ENCODE results near the gene PPARG. TPM values are rescaled to one million over a fixed set of nuclear protein-coding genes. Genes with fewer than 3 reads are reported as not detected.

The PPARG gene
- total RNA-seq, 1 experiment from 2014 or later = 61.5 TPM

DNA sequence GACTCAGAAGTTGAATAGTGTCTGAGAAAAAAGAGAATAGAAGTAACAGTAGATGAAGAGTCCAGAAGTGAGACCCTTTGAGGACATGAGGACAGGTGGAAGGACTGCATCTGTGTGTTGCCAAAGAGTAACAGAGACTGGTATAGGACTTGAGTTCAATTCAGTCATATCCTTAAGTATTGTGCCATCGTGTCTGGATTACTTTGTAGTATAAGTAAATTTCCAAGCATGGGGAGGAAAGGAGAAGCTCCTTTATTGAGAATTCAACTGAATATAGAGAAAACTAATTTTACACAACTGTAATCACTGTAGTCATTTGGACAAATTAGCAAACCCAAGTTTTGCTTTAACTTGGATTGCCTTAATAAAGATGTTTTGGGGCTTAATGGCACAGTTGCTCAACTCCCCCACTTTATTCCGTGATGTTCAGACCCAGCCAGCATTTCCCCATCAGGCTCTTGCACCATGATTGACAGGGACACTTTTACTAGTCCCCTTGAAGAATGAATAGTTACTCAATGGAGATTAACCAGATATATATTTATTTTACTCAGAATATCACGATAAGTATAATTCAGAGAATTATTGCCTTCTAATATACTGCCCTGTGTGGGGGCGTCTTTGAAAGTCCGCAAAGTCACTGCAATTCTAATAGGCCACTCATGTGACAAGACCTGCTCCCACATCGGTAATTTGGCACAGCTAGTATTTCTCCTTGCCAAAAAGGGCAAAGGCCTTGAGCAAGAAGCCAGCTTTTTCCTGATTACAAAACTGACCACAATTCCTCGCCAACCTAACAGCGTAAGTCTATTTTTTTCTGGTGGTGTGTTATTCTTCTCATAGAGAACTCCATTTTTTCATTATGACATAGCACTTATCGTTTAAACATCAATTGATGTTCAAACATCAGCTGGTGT, 61.3 kb downstream of the PPARG start:
- Histone ChIP-seq H3K79me2 (ENCODE audit: low read depth) (peaks cover 93% of the 10 kb centered on the region), H4K20me1 (ENCODE audit: insufficient read depth) (peaks cover 6% of the 10 kb centered on the region; the same call in 1 of the 2 replicates), H3K4me2 (no peak overlapping the region), H3F3A (ENCODE audit: insufficient read depth, low read depth) (peaks cover 82% of the 10 kb centered on the region), H3K27me3 (ENCODE audit: insufficient read depth, low read depth) (no peaks in the 10 kb centered on the region), H2AFZ (no peak overlapping the region), H3K36me3 (ENCODE audit: low read depth) (peaks cover 65% of the 10 kb centered on the region), H3K9me3 (ENCODE audit: insufficient read depth, low read depth) (no peaks in the 10 kb centered on the region), H3K27ac (peak overlapping the region; percentile 3), H3K9me2 (ENCODE audit: insufficient read depth) (no peaks in the 10 kb centered on the region; the same call in 1 of the 2 replicates), H3K4me1 (replicated peaks; ENCODE audit: insufficient read depth) (peaks cover 59% of the 10 kb centered on the region), H3K4me3 (no peak overlapping the region)
- intact Hi-C loops (cut with micrococcal nuclease; ENCODE audit: unreplicated experiment) = loop anchor here (10.0 kb wide), 1 partner anchor 55 kb away; no protein-coding TSS in a partner anchor
- CTCF ChIA-PET = no interaction called here
- POLR2A ChIA-PET (ENCODE audit: unreplicated experiment) = interaction anchor here (0.6 kb wide), 1 partner anchor 129 kb away, joined by 13 read pairs; no protein-coding TSS in a partner anchor
- TF ChIP-seq, protein P1, sequence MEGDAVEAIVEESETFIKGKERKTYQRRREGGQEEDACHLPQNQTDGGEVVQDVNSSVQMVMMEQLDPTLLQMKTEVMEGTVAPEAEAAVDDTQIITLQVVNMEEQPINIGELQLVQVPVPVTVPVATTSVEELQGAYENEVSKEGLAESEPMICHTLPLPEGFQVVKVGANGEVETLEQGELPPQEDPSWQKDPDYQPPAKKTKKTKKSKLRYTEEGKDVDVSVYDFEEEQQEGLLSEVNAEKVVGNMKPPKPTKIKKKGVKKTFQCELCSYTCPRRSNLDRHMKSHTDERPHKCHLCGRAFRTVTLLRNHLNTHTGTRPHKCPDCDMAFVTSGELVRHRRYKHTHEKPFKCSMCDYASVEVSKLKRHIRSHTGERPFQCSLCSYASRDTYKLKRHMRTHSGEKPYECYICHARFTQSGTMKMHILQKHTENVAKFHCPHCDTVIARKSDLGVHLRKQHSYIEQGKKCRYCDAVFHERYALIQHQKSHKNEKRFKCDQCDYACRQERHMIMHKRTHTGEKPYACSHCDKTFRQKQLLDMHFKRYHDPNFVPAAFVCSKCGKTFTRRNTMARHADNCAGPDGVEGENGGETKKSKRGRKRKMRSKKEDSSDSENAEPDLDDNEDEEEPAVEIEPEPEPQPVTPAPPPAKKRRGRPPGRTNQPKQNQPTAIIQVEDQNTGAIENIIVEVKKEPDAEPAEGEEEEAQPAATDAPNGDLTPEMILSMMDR (conservative IDR thresholded peaks at IDR 0.05) = no peak
- no peak for TF ChIP-seq EZH2 (IDR thresholded peaks at IDR 0.05; ENCODE audit: low read depth)
- DNase-seq = peak in 1 of 2 experiments; percentile 60
- BruUV-seq (replicated peaks) = no TSS peak

DNA sequence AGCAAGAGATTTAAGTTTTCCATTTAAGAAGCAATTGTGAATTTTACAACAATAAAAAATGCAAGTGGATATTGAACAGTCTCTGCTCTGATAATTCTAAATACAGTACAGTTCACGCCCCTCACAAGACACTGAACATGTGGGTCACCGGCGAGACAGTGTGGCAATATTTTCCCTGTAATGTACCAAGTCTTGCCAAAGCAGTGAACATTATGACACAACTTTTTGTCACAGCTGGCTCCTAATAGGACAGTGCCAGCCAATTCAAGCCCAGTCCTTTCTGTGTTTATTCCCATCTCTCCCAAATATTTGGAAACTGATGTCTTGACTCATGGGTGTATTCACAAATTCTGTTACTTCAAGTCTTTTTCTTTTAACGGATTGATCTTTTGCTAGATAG, 62.3 kb downstream of the PPARG start:
- TF ChIP-seq, protein P1 (conservative IDR thresholded peaks at IDR 0.05) = no peak
- TF ChIP-seq EZH2 (IDR thresholded peaks at IDR 0.05; ENCODE audit: low read depth) = no peak
- POLR2A ChIA-PET (ENCODE audit: unreplicated experiment) = no interaction called here
- Histone ChIP-seq H3K4me1 (replicated peaks; ENCODE audit: insufficient read depth) (peaks cover 49% of the 10 kb centered on the region), H3K36me3 (ENCODE audit: low read depth) (peaks cover 64% of the 10 kb centered on the region), H3K9me2 (ENCODE audit: insufficient read depth) (no peaks in the 10 kb centered on the region; the same call in 1 of the 2 replicates), H2AFZ (no peak overlapping the region), H3F3A (ENCODE audit: insufficient read depth, low read depth) (peaks cover 80% of the 10 kb centered on the region), H3K4me3 (no peak overlapping the region), H3K4me2 (no peak overlapping the region), H3K27me3 (ENCODE audit: insufficient read depth, low read depth) (no peaks in the 10 kb centered on the region), H3K27ac (peak overlapping the region; percentile 3), H3K9me3 (ENCODE audit: insufficient read depth, low read depth) (no peaks in the 10 kb centered on the region), H3K79me2 (ENCODE audit: low read depth) (peaks cover 93% of the 10 kb centered on the region), H4K20me1 (ENCODE audit: insufficient read depth) (peaks cover 6% of the 10 kb centered on the region; the same call in 1 of the 2 replicates)
- DNase-seq = no peak
- intact Hi-C loops (cut with micrococcal nuclease; ENCODE audit: unreplicated experiment) = no loop called here
- CTCF ChIA-PET = no interaction called here
- no TSS peak for BruUV-seq (replicated peaks)

DNA sequence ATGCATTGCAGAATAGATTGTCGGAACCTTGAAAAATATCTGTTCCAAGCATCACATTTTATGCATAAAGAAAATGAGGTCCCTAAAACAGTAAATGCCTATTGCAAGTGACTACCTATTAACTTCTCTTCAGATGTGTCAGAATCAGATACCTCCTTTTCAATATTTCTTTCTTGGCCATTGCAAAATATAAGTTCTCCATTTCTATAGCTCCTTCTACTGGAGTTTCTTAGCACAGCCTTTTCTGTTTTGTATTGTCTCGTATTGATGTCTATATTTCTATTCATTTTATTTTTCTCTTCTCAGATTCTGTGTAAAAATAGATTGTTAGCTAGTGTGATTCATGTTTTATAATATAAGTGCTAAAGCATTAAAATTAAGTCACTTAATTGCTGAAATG, 63.4 kb downstream of the PPARG start:
- Histone ChIP-seq H3K9me2 (ENCODE audit: insufficient read depth) (no peaks in the 10 kb centered on the region; the same call in 1 of the 2 replicates), H3F3A (ENCODE audit: insufficient read depth, low read depth) (peaks cover 75% of the 10 kb centered on the region), H3K79me2 (ENCODE audit: low read depth) (peaks cover 94% of the 10 kb centered on the region), H2AFZ (no peak overlapping the region), H3K36me3 (ENCODE audit: low read depth) (peaks cover 72% of the 10 kb centered on the region), H3K4me2 (no peak overlapping the region), H3K4me3 (no peak overlapping the region), H3K27me3 (ENCODE audit: insufficient read depth, low read depth) (no peaks in the 10 kb centered on the region), H4K20me1 (ENCODE audit: insufficient read depth) (peaks cover 6% of the 10 kb centered on the region; the same call in 1 of the 2 replicates), H3K27ac (peak overlapping the region; percentile 51), H3K9me3 (ENCODE audit: insufficient read depth, low read depth) (no peaks in the 10 kb centered on the region), H3K4me1 (replicated peaks; ENCODE audit: insufficient read depth) (peaks cover 43% of the 10 kb centered on the region)
- POLR2A ChIA-PET (ENCODE audit: unreplicated experiment) = no interaction called here
- CTCF ChIA-PET = interaction anchor here (0.7 kb wide), 1 partner anchor 66 kb away, joined by 3 read pairs; no protein-coding TSS in a partner anchor
- DNase-seq = no peak
- intact Hi-C loops (cut with micrococcal nuclease; ENCODE audit: unreplicated experiment) = no loop called here
- TF ChIP-seq, protein P1 (conservative IDR thresholded peaks at IDR 0.05) = no peak
- no peak for TF ChIP-seq EZH2 (IDR thresholded peaks at IDR 0.05; ENCODE audit: low read depth)
- BruUV-seq (replicated peaks) = no TSS peak
